Measurements from ENCODE around the gene MEN1.
A peak's percentile ranks its signal among the peaks of the same experiment; 100 is the strongest.

MEN1 gene

DNA sequence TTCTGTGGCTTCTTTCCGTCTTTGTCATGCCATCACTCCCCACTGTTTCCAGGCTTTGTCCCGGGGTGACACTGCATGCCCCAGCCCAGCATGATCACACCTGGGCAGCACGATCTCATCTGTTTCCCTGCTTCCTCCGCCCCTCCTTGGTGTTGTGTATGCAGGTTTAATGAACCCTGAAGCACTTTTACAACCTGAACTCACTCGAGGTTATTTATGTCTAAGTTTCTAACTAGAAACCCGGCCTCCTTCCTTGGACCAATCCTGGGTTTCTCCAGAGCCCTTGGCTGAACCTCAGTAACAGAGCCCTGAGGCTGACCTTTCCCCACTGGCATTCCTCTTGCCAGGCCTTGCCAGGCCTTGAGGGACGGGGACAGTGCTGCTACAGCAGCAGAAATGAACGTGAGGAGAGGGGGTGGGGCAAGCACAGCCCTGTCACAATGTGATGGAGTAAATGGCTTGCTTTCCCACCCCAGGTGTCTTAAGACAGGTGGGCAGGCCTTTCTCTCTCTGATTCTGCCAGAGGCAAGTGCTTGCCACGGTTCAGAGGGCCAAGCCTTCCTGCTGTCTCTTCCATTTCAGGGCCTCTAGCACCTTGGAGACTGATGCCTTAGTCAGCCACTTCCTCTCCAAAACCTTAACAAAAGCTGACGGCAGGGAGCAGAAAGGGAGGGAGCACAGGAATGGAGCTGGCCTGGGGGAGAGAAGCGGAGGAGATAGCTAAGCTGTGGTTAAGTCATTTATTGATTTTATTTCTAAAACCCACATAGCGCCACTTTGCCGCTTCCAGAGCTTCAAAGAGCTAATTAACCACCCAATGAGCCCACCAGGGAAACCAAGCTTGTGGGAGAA, 47.5 kb downstream of the MEN1 start:
- DNase-seq (ENCODE audit: low read depth): peak; percentile 82

DNA sequence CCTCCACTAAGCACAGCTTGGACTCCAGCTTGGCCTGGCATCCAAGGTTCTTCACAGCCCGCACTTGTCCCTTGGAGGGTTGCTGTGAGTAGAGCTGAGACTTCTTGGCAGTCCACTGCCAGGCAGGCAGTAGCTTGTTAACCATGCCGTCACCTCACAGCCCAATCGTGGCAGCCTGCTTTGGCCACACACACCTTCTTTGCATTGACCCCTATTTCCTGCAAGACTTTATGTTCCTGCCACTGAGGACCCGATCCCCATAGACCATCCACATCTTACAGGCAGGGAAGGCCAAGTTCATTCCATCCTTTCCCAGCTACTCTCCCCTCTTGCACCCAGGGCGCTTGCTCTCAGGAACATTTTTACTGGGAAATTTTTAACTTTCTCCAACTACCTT, 48.1 kb downstream of the MEN1 start:
- no peak for DNase-seq (ENCODE audit: low read depth)

DNA sequence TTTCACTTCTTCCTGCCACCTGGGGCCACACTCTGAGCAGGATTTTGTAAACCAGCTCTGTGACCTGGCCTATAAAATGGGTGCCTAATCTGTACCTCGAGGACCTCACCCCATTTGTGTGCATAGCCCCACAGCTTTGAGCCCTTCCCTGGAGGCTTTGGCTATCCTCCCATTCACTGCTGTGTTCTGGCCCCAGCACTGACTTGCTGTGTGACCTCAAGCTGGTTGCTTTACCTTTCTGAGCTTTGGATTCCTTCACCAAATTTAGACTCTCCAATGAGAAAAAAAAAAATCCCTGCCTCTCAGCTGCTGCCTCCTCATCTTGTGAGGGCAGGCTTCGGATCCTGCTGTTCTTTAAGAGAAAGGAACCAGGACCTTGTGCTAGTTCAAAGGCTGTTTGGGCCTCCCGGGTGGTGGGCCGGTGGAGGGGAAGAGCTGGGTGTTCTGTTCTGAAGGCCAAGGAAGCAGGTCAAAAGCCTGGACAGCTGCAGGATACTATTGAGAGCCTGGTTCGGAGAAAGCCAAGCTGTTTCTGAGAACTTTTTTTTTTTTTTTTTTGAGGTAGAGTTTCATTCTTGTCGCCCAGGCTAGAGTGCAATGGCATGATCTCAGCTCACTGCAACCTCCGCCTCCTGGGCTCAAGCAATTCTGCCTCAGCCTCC, 49.5 kb downstream of the MEN1 start:
- no peak for DNase-seq (ENCODE audit: low read depth)

DNA sequence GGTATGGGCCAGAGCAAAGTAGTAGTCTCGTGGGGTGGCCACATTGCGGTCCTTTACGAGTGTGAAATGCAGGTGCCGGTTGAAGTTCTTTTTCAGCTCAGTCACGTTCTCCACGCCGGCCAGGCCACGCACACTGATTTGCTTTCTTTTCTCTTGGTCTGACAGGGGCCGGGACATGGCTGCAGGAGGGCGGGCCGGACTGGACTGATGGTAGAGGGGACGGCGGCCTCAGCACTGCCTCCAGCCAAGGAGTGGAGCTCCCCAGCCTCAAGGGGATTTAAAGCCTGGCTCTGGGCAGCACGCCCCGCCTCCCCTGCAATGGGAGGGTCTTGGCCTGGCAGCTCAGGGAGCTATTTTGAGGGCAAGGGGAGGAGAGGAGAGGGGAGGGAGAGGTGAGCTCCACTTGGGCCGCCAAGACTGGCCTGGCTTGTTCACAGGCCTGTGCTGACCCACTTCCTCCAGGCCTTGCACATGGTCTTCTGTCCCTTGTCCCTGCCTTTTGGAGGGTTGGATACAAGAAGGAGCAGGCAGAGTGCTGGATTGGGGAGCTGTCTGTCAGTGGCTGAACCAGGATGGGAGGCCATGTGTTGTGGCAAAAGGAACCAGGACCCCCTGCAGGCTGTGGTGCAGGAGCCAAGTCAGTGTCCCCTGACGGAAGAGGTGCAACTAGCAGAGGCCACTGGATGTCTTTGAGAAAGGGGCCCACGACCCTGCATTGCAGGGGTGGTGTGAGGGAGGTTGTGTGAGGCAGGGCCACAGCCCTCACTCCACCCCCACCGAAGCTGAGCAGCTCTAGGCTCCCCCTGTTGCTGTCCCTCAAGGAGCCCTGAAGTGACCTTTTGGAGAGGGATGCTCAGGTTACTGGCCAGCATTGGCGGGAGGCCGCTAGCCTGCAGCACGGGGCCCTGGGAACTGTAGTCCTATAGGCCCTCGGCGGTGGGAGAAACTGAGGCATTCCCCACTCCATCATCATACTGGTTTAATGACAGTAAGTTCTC, 50.3 kb downstream of the MEN1 start, which contains the start of gene PYGM:
TSS of gene PYGM (minus strand) at position 253 of the 998 bp plus-strand sequence. CDS start at position 177, 76 bp downstream.
- DNase-seq (ENCODE audit: low read depth): peak; percentile 31

DNA sequence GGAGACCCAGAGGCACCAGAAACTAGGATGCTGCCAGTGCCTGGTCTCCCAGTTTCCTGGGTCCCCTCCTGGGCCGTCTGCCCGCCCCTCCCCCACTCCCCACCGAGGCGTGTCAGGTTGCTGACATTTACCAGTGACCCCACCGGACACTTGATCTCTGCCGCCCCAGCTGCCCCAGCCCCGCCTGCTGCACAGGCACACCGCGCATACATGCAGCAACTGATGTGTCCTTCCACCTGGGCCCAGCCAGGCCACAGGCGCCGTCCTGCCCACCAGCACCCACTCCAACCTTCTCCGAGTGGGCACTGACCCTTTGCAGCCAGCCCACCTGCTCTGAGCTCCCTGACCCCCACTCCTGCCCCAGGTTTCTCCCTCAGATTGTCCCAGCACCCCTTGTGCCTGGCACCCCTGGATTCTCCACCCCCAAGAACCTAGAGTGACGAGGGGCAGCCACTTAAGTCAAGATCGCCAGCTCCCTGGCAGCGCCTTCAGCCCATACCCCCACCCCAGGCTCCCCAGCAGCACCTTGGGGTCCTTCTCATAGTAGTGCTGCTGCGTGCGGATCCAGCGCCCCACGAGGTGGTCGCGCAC, 51.1 kb downstream of the MEN1 start:
- no peak for DNase-seq (ENCODE audit: low read depth)

DNA sequence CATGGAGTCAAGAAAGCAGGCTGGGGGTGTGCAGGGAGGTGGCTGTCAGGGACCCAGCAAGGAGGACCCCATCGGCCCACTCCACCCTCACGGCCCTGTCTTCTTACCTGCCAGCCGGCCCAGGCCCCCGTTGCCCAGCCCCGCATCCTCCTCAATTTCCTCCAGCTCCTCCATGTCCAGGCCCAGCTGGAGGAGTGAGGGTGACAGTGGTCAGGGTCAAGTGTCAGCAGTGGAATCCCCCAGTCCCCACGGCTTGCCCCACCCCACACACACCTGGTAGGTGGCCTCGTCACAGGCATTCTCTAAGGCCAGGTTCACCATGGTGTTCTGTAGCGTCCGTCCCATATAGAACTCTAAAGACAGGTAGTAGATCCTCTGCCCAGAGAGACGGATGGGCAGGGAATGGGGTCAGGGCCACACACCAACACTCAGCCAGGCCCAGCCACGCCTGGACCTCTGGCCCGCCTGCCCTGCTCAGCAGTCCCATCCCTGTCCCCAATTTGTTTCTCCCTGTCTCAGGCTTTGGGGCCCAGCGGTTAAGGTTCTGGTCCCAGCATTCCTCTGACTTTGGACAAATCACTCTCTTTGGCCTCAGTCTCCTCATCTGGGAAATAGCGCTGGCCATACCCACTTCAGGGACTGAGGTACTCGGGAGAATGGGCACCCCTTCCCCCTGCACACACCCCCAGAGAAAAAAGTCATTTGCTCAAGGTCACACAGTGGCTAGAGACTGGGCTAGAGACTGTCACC, 51.8 kb downstream of the MEN1 start:
- DNase-seq (ENCODE audit: low read depth): no peak

DNA sequence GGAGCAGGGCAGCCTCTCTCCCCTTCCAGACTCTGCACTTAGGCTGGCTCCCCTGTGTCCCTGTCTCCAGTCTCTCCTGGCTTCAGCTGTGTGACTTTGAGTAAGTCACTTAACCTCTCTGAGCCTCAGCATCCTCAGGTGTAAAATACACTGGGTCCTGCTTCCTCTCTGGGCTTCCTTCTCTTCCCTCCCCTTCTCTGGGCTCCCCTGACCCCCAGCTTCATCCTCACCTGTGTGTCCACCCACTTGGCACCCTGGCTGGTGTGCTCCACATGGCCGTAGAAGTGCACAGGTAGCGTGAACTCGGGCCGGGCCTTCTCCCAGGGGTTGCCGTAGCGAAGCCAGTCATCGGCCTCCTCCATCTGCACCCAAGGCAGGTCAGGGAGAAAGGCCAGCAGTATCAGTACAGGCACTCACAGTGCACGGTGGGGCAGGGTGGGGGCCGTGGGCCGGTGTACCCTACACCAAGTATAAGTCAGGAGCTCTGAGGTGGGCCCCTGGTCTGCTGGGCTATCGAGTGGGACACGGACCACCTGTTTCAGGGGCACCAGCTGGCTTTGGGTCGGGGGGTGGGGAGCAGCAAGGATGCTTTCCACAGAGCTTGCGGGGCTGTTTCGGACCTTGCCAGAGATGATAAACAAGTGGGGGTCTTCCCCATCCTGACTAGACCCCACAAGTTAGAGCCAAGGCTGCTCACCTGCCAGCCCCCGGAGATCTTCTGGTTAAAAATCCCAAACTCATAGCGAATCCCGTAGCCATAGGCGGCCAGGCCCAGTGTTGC, 52.6 kb downstream of the MEN1 start:
- no peak for DNase-seq (ENCODE audit: low read depth)

DNA sequence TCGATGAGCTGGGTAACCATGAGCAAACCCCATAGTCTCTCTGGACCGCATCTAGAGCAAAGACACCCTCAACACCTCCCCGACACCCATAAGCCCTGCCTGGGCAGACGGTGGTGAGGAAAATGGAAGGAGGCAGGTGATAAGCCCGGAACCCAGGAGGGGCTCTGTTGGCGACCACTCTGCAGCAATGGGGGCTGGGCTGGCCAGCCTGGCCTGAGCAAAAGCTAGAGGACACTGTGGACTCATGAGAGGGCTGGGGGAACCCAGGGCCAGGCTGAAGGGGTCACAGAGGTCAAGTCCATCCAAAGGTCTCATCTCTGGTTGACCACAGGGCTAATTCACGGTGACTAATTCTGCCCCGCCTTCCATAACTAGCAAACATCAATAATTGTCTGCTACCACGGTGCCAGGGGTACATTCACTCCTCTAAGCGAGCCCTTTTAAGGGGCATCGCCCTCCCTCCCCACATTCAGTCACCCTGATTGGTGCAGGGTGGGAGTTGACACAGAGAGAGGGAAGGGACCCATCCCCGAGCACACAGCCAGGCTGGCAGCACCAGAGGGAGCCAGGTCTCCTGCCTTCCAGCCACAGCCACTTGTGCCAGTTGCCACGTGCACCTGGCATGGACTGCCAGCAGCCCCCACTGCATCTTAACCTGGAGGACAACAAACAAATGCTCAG, 54.5 kb downstream of the MEN1 start:
- DNase-seq (ENCODE audit: low read depth): no peak

DNA sequence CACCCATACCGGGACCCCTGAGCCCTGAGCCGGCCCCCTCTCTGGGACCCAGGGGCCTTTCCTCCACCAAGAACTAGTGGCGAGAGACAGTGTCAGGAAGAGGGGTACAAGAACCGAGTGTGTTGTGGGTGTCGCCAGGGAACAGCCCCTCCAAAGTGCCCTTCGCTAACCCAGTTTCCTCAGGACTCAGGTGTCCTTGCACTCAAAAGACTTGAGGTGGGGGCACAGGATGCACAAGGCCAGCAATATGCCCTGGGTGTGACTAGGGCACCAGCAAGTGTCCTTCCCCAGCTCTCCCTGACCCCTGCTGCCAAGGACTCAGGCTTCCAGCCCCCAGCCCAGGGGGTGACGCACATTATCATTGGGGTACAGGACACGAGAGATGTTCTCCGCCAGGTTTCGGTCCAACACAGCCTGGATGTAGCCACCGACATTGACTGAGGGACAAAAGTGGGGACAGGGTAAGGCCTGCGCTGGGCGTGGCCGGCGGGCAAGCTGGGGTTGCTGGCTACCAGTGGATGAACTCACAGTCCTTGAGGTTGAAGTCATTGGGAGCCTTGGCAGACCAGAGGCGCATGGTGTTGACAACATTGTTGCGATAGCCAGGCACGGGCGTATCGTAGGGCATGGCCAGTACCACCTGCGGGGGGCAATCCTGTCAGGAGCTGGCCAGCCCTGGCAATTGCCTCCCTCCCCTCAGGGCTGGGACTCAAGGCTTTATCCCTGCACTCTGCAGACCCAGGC, 55.3 kb downstream of the MEN1 start:
- no peak for DNase-seq (ENCODE audit: low read depth)

DNA sequence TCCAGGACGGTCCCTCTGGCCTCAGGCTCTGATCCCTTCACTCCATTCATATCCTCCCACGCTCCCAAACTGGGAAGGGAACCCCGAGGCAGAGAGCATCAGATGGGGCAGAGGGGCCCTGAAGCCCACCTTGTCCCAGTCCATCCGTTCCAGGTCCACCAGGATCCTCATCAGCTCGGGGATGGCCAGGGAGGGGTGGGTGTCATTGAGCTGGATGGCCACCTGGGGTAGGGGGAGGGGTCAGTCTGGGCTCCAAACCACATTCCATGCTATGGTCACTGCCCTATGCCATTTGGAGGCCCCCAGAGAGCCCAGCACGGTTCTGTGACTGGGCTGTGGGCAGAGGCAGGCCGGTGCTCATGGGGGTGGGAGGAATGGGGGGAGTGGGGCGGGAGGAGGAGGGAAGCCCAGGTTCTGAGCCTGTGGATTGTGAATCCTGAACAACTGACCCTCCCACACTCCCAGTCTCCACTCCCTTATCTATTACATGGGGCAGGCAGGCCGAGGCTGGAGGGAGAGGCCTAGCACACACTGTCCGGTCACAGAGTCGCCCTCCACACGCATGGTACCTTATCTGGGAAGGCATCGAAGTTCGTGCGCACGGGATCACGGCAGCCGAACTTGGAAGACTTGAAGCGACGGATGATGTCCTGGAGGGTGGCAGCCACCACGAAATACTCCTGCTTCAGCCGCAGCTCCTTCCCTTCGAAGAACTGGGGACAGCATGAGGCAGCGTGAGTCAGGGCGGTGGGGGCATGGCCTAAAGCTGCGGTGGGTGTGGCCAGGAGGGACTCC, 56.0 kb downstream of the MEN1 start:
- no peak for DNase-seq (ENCODE audit: low read depth)

Measured in iris pigment epithelial cell (primary cell).